Upper lobe of left lung (tissue), 6 donors: ENCODE measurements around the gene WARS2. TPM values are rescaled to one million over a fixed set of nuclear protein-coding genes. Genes with fewer than 3 reads are reported as not detected.
A peak's percentile ranks its signal among the peaks of the same experiment; 100 is the strongest.

Experiments used
- ATAC-seq, 2 donors: fragments of 200-7000 bp; cut with Tn5 transposase; one replicate each; pipeline ENCODE4 v1.9.1; 2022; ENCODE audit warnings: mild to moderate bottlenecking in 2 of 2, moderate library complexity in 2 of 2; ENCODE audit not compliant: low FRiP score in 2 of 2
- DNase-seq, 2 donors: peaks; one replicate each; pipeline ENCODE4 v3.0.0-alpha.2; 2019 to 2020
- H3K27ac ChIP-seq, 4 donors: fragments of 200-600 bp; sonication (generic); one replicate each; pipeline ENCODE4 v1.5.1; 2016 to 2019
- H3K27me3 ChIP-seq, 4 donors: fragments of 200-600 bp; sonication (generic); one replicate each; pipeline ENCODE4 v1.5.1; 2017 to 2019
- H3K36me3 ChIP-seq, 4 donors: fragments of 200-600 bp; sonication (generic); one replicate each; pipeline ENCODE4 v1.5.1; 2016 to 2019
- H3K4me1 ChIP-seq, 4 donors: fragments of 200-600 bp; sonication (generic); one replicate each; pipeline ENCODE4 v1.5.1; 2018 to 2019
- H3K4me3 ChIP-seq, 4 donors: fragments of 200-600 bp; sonication (generic); one replicate each; pipeline ENCODE4 v1.5.1; 2017 to 2019; ENCODE audit warnings: mild to moderate bottlenecking in 2 of 4, moderate library complexity in 1 of 4
- H3K9me3 ChIP-seq, 4 donors: fragments of 200-600 bp; sonication (generic); one replicate each; pipeline ENCODE4 v1.5.1; 2018 to 2019
- CTCF ChIP-seq, 6 experiments: fragments of 450-650 bp in 4 of 6; fragments of 200-600 bp in 2 of 6; sonication (generic) in 2 of 6; IDR thresholded peaks; one replicate each; pipeline ENCODE4 v1.5.1; 2016 to 2019; ENCODE audit warnings: antibody characterized with exemption in 6 of 6
- EP300 ChIP-seq, 4 donors: sonication (generic); formaldehyde crosslinking; IDR thresholded peaks; one replicate each; pipeline ENCODE4 v1.5.1; 2017; ENCODE audit warnings: antibody characterized with exemption in 4 of 4, control low read depth in 2 of 4
- POLR2A ChIP-seq, 4 donors: fragments of 450-650 bp; IDR thresholded peaks; one replicate each; pipeline ENCODE4 v1.5.1; 2016 to 2017; ENCODE audit warnings: antibody characterized with exemption in 4 of 4, mild to moderate bottlenecking in 2 of 4
- POLR2AphosphoS5 ChIP-seq, 2 donors: sonication (generic); formaldehyde crosslinking; IDR thresholded peaks; one replicate each; pipeline ENCODE4 v1.5.1; 2017; ENCODE audit warnings: antibody characterized with exemption in 2 of 2
- WGBS, 2 donors: methylation state at CpG; one replicate each; pipeline ENCODE4 v1.1.5; 2017 to 2018; 5-methylcytosine and 5-hydroxymethylcytosine counted together
- total RNA-seq, 6 donors: library from RNA; depleted of rRNA in 4 of 6; stranded (reverse); fragments of >200 nt in 4 of 6; gene quantifications; one replicate each; pipeline versions ENCODE4 v1.1.0 to v1.2.1, GENCODE V29; 2016 to 2021
- donor health status: DM: no; HTN: no; CAD: no; lungs with moderate emphysema.
- donor health status: DM: no; HTN: yes; CAD: no; lungs with severe emphysema.

WARS2 gene
- total RNA-seq, 6 donors from 2014 or later, result 6.3 to 20.5 (median 13.5) TPM

DNA sequence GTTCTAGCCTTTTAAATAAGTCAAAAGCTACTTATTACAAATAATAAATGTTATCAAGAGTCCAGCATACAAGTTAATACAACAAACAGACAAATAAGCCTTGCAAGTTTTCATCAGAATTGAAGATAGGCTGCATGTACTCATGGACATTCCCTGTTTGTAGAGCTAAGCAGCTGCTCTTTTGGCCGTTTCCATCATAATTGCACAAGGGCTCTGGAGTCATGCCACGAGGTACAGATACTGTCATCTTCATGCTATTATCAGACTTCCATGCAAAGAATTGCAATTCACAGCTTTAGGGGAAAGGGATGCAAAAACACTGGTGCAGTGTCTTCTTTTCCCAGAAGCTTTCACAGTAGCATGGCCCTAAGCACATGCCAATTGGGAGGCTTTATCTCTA, 99.5 kb downstream of the WARS2 start:
- H3K9me3 ChIP-seq, result no peaks in the 10 kb centered on the region
- 84 to 85% methylated on average over 2 of the region's 2 CpGs for WGBS, 2 donors
- H3K27ac ChIP-seq, result no peak overlapping the region
- no peak overlapping the region for H3K4me3 ChIP-seq
- H3K4me1 ChIP-seq, result no peaks in the 10 kb centered on the region
- DNase-seq (no peak), ATAC-seq (peak in 1 of 2 donors; percentile 75)
- TF ChIP-seq POLR2AphosphoS5 (IDR thresholded peaks at IDR 0.05), result no peak
- no peaks in the 10 kb centered on the region for H3K27me3 ChIP-seq
- H3K36me3 ChIP-seq, result peaks cover 0 to 16% (median 0%) of the 10 kb centered on the region in 4 donors

DNA sequence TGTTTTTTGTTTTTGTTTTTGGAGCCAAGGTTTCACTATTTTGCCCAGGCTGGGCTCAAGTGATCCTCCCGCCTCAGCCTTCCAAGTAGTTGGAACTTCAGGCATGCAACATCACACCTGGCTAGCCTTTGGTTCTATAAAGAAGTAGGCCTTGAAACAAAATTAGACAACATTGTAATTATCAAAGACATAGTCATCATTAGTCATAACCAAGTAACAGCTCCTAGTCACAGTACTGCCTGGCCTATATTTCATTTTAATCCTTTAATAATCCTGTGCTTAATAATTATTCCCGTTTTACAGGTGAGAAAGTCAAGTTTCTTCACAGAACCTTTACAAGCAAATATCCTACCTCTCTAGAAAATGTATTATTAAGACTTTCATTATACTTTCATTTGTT, 100.0 kb downstream of the WARS2 start:
- DNase-seq (no peak), ATAC-seq (no peak)
- Histone ChIP-seq H3K9me3 (no peaks in the 10 kb centered on the region), H3K4me3 (no peak overlapping the region), H3K27me3 (no peaks in the 10 kb centered on the region), H3K4me1 (no peaks in the 10 kb centered on the region), H3K36me3 (peaks cover 0 to 16% (median 0%) of the 10 kb centered on the region in 4 donors), H3K27ac (no peak overlapping the region)
- TF ChIP-seq CTCF (IDR thresholded peaks at IDR 0.05), result no peak
- 96 to 98% methylated on average over 2 of the region's 2 CpGs for WGBS, 2 donors

GRCh38 chr1:119038363-119038762, 102.1 kb downstream of the WARS2 start:
- H3K27ac ChIP-seq, result no peak overlapping the region
- no peak for ATAC-seq
- no peak overlapping the region for H3K4me3 ChIP-seq
- TF ChIP-seq EP300 (IDR thresholded peaks at IDR 0.05) (no peak), POLR2AphosphoS5 (IDR thresholded peaks at IDR 0.05) (no peak), CTCF (IDR thresholded peaks at IDR 0.05) (no peak), POLR2A (IDR thresholded peaks at IDR 0.05) (no peak)
- H3K4me1 ChIP-seq, result no peaks in the 10 kb centered on the region
- H3K36me3 ChIP-seq, result peaks cover 0 to 11% (median under 1%) of the 10 kb centered on the region in 4 donors
- H3K9me3 ChIP-seq, result no peaks in the 10 kb centered on the region
- H3K27me3 ChIP-seq, result no peaks in the 10 kb centered on the region
- WGBS, 2 donors, result 94 to 100% methylated on average over 2 of the region's 2 CpGs
- DNase-seq, result no peak

DNA sequence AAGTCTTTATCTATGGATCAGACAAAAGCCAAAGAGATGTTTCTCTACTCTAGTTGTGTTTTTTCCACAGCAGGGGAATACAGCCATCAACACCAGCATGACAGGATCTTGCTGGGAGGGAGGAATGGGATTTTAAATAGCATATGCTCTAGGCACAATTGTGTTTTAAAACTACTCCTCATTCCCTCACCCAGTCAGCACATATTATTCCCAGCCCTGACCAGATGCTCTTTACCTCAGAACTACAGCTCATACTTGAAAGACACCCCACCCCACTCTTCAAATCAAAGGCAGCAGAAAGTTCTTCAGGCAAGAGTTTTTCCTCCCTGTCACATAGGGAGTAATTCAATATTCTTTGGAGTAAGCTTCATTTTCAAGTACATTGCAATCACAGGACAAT, 106.1 kb downstream of the WARS2 start:
- TF ChIP-seq EP300 (IDR thresholded peaks at IDR 0.05), result no peak
- TF ChIP-seq CTCF (IDR thresholded peaks at IDR 0.05), result no peak
- no peak for TF ChIP-seq POLR2A (IDR thresholded peaks at IDR 0.05)
- no peak for TF ChIP-seq POLR2AphosphoS5 (IDR thresholded peaks at IDR 0.05)
- Histone ChIP-seq H3K4me3 (no peak overlapping the region), H3K4me1 (no peaks in the 10 kb centered on the region), H3K36me3 (peaks cover 0 to 31% (median 14%) of the 10 kb centered on the region in 4 donors), H3K27me3 (no peaks in the 10 kb centered on the region), H3K27ac (no peak overlapping the region), H3K9me3 (no peaks in the 10 kb centered on the region)
- ATAC-seq (no peak), DNase-seq (no peak)

GRCh38 chr1:119032986-119033385, 107.5 kb downstream of the WARS2 start:
- 97 to 98% methylated on average over 22 of the region's 22 CpGs for WGBS, 2 donors
- DNase-seq (peak in 1 of 2 donors; percentile 75), ATAC-seq (no peak)
- Histone ChIP-seq H3K4me1 (no peaks in the 10 kb centered on the region), H3K36me3 (peaks cover 0 to 31% (median 14%) of the 10 kb centered on the region in 4 donors), H3K27ac (no peak overlapping the region), H3K27me3 (no peaks in the 10 kb centered on the region), H3K9me3 (no peaks in the 10 kb centered on the region), H3K4me3 (no peak overlapping the region)
- TF ChIP-seq CTCF (IDR thresholded peaks at IDR 0.05) (no peak), POLR2A (IDR thresholded peaks at IDR 0.05) (no peak), EP300 (IDR thresholded peaks at IDR 0.05) (no peak), POLR2AphosphoS5 (IDR thresholded peaks at IDR 0.05) (no peak)
